ENCODE data around the gene SLCO2B1. TPM values are rescaled to one million over a fixed set of nuclear protein-coding genes. Genes with fewer than 3 reads are reported as not detected.

The SLCO2B1 gene
- total and polyA plus RNA-seq, 4 donors, result 52.7 to 184 (median 135) TPM

DNA sequence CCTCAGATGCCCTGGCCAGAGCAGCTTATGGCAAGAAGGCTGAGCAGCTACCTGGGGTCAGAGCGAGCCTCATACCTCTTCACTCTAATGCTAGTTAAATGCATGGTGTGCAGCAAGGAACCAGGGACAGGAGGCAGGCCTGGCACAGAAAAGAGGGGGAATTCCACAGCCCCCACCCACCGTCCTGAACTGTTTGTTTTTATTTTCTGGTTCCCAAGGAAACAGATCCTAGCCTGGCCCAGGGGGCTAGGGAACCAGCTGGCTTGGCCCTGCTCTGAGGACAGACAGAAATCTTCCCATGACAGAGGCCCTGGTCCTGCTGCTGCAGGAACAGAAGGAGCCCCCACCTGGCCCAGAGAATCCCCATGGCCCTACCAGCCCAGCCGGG, 40.4 kb downstream of the SLCO2B1 start (continued):
- TF ChIP-seq ZBTB33 (IDR thresholded peaks at IDR 0.05) (no peak), SP1 (IDR thresholded peaks at IDR 0.05) (no peak)
- TF ChIP-seq, protein P1, sequence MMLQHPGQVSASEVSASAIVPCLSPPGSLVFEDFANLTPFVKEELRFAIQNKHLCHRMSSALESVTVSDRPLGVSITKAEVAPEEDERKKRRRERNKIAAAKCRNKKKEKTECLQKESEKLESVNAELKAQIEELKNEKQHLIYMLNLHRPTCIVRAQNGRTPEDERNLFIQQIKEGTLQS (IDR thresholded peaks at IDR 0.05), result no peak

DNA sequence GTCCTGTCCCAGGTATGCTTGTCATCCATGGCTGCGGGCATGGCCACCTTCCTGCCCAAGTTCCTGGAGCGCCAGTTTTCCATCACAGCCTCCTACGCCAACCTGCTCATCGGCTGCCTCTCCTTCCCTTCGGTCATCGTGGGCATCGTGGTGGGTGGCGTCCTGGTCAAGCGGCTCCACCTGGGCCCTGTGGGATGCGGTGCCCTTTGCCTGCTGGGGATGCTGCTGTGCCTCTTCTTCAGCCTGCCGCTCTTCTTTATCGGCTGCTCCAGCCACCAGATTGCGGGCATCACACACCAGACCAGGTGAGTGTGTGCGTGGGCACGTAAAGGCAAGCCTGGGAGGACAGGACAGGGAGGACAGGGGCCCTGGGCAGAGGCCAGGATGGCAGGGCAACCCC, 42.4 kb downstream of the SLCO2B1 start:
- no peak for DNase-seq (ENCODE audit: low spot score)
- no peak overlapping the region for H3K4me3 ChIP-seq (ENCODE audit: low read depth in 1 of 3, low read length in 3 of 3)
- H3K36me3 ChIP-seq (ENCODE audit: control insufficient read depth in 4 of 4, insufficient read depth in 3 of 4, low read depth in 1 of 4, low read length in 3 of 4), result peaks cover 5 to 43% (median 33%) of the 10 kb centered on the region in 4 donors
- H3K9ac ChIP-seq (ENCODE audit: low read depth in 1 of 2, low read length in 2 of 2), result no peak overlapping the region
- H3K27ac ChIP-seq (ENCODE audit: low read depth in 1 of 2, low read length in 2 of 2), result peak overlapping the region; percentile 45 to 56
- WGBS, result 97% methylated on average over 15 of the region's 15 CpGs
- no peaks in the 10 kb centered on the region for H3K9me3 ChIP-seq (ENCODE audit: control insufficient read depth in 4 of 4, low read length in 3 of 4)
- no peaks in the 10 kb centered on the region for H3K27me3 ChIP-seq (ENCODE audit: control insufficient read depth in 4 of 4, insufficient read depth in 4 of 4, low read length in 3 of 4)
- H3K4me1 ChIP-seq (ENCODE audit: control insufficient read depth in 4 of 4, insufficient read depth in 4 of 4, low read length in 3 of 4), result peaks cover 15 to 56% (median 42%) of the 10 kb centered on the region in 4 donors
- TF ChIP-seq ZBTB33 (IDR thresholded peaks at IDR 0.05) (no peak), TAF1 (conservative IDR thresholded peaks at IDR 0.05) (no peak), NR2F2 (IDR thresholded peaks at IDR 0.05) (no peak), HNF4A (conservative IDR thresholded peaks at IDR 0.05) (no peak), MAX (IDR thresholded peaks at IDR 0.05) (no peak), FOXA2 (IDR thresholded peaks at IDR 0.05) (no peak), RAD21 (IDR thresholded peaks at IDR 0.05) (no peak), HNF4G (IDR thresholded peaks at IDR 0.05) (no peak), JUND (IDR thresholded peaks at IDR 0.05) (no peak), RXRA (IDR thresholded peaks at IDR 0.05) (no peak), EGR1 (IDR thresholded peaks at IDR 0.05; ENCODE audit: low read depth in 2 of 2) (no peak), YY1 (IDR thresholded peaks at IDR 0.05) (no peak), CTCF (IDR thresholded peaks at IDR 0.05; ENCODE audit: low read depth, low read length, missing input control) (no peak)
- TF ChIP-seq, protein P2, sequence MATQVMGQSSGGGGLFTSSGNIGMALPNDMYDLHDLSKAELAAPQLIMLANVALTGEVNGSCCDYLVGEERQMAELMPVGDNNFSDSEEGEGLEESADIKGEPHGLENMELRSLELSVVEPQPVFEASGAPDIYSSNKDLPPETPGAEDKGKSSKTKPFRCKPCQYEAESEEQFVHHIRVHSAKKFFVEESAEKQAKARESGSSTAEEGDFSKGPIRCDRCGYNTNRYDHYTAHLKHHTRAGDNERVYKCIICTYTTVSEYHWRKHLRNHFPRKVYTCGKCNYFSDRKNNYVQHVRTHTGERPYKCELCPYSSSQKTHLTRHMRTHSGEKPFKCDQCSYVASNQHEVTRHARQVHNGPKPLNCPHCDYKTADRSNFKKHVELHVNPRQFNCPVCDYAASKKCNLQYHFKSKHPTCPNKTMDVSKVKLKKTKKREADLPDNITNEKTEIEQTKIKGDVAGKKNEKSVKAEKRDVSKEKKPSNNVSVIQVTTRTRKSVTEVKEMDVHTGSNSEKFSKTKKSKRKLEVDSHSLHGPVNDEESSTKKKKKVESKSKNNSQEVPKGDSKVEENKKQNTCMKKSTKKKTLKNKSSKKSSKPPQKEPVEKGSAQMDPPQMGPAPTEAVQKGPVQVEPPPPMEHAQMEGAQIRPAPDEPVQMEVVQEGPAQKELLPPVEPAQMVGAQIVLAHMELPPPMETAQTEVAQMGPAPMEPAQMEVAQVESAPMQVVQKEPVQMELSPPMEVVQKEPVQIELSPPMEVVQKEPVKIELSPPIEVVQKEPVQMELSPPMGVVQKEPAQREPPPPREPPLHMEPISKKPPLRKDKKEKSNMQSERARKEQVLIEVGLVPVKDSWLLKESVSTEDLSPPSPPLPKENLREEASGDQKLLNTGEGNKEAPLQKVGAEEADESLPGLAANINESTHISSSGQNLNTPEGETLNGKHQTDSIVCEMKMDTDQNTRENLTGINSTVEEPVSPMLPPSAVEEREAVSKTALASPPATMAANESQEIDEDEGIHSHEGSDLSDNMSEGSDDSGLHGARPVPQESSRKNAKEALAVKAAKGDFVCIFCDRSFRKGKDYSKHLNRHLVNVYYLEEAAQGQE (IDR thresholded peaks at IDR 0.05), result no peak

Measured in liver (tissue), 9 donors.